Keratinocyte (primary cell): ENCODE data around the gene SSBP4.

Experiments
- EZH2 ChIP-seq: IDR thresholded peaks from one replicate; pipeline ENCODE4 v1.6.1; 2012; ENCODE audit warnings: inconsistent platforms, mild to moderate bottlenecking, low read length, moderate library complexity
- TF ChIP-seq, protein P1 (sequence below), 3 experiments: IDR thresholded peaks in 1 of 3; conservative IDR thresholded peaks in 1 of 3; optimal IDR thresholded peaks in 1 of 3; 2 replicates in 2 of 3; 3 replicates in 1 of 3; pipeline versions ENCODE3 to v1.5.1; 2011; ENCODE audit warnings: low read length in 3 of 3, mild to moderate bottlenecking in 3 of 3, moderate library complexity in 2 of 3, control low read depth in 1 of 3, inconsistent platforms in 1 of 3; ENCODE audit not compliant: insufficient read depth in 2 of 3; ENCODE audit errors: extremely low read depth in 1 of 3

DNA sequence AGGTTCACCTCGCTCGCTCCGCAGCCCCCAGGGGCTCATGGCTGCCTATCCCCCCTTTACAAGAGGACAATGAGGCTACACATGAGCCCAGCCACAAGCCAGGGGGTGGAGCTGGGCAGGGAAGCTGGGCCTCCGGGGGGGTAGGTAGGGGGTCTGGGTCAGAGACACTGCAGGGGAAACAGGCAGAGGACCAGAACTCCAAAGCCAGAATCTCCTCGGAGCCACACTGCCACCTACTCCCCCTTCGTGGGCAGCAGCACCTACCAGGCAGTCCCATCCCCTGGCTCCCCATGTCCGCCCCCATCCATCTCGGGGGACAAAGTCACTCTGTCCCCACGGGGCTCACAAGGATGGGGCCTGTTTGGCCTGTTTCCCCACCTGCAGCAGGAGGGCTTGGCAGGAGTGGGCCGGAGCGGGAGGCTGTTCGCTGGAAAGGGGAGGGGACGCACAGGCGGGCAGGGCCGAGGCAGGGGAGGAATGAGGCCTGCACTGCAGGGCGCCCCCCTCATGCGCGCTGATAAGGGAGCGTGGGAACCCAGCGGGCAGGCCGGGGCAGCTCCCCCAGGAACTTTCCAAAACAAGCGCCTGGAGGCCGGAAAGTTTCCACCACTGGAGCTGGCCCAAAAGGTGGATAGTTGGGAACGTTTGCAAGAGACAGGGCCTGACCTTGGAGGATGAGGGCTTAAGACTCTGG, 19.3 kb downstream of the SSBP4 start:
- TF ChIP-seq, protein P1, sequence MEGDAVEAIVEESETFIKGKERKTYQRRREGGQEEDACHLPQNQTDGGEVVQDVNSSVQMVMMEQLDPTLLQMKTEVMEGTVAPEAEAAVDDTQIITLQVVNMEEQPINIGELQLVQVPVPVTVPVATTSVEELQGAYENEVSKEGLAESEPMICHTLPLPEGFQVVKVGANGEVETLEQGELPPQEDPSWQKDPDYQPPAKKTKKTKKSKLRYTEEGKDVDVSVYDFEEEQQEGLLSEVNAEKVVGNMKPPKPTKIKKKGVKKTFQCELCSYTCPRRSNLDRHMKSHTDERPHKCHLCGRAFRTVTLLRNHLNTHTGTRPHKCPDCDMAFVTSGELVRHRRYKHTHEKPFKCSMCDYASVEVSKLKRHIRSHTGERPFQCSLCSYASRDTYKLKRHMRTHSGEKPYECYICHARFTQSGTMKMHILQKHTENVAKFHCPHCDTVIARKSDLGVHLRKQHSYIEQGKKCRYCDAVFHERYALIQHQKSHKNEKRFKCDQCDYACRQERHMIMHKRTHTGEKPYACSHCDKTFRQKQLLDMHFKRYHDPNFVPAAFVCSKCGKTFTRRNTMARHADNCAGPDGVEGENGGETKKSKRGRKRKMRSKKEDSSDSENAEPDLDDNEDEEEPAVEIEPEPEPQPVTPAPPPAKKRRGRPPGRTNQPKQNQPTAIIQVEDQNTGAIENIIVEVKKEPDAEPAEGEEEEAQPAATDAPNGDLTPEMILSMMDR (optimal IDR thresholded peaks at IDR 0.05 in 1 of 3, IDR thresholded peaks at IDR 0.05 in 1 of 3, conservative IDR thresholded peaks at IDR 0.05 in 1 of 3; ENCODE audit: extremely low read depth in 1 of 3, insufficient read depth in 2 of 3, low read length in 3 of 3) = peak in 1 of 3 experiments; percentile 39
- TF ChIP-seq EZH2 = no peak
